Esophagus muscularis mucosa (tissue), 4 donors: Measurements from ENCODE around the gene ADGRF4.

Experiments used
- CTCF ChIP-seq, 3 experiments: fragments of 200-600 bp in 2 of 3; fragments of 450-650 bp in 1 of 3; sonication (generic) in 2 of 3; IDR thresholded peaks; one replicate each; pipeline ENCODE4 v1.5.1; 2017 to 2019; ENCODE audit warnings: antibody characterized with exemption in 3 of 3, mild to moderate bottlenecking in 2 of 3, moderate library complexity in 1 of 3
- EP300 ChIP-seq: sonication (generic); formaldehyde crosslinking; IDR thresholded peaks from one replicate; pipeline ENCODE4 v1.6.1; 2017; ENCODE audit warnings: antibody characterized with exemption
- POLR2AphosphoS5 ChIP-seq, 2 donors: sonication (generic); formaldehyde crosslinking; IDR thresholded peaks; one replicate each; pipeline ENCODE4 v1.6.1; 2017; ENCODE audit warnings: antibody characterized with exemption in 2 of 2

- TF ChIP-seq POLR2AphosphoS5 (IDR thresholded peaks at IDR 0.05): no peak
- no peak for TF ChIP-seq CTCF (IDR thresholded peaks at IDR 0.05)
- TF ChIP-seq EP300: no peak
Measured at GRCh38 chr6:47655719-47656595, 42.4 kb upstream of the ADGRF4 start.
